Astrocyte (in vitro differentiated cells and primary cell): Measurements from ENCODE around the gene SYDE2. TPM values are rescaled to one million over a fixed set of nuclear protein-coding genes. Genes with fewer than 3 reads are reported as not detected.
A peak's percentile ranks its signal among the peaks of the same experiment; 100 is the strongest.

Source experiments
- DNase-seq: peaks from one replicate; pipeline ENCODE4 v3.0.0-alpha.2; 2010; ENCODE audit warnings: low read depth
- FAIRE-seq: peaks from 2 replicates; lab custom pipeline; 2011; peaks lifted over from hg19 to GRCh38; lab: Jason Lieb, UNC
- H2AFZ ChIP-seq: 2 replicates; pipeline ENCODE4 v1.6.0; 2012; ENCODE audit warnings: low read depth, low read length, inconsistent platforms
- H3K27ac ChIP-seq: 2 replicates; pipeline ENCODE4 v1.5.1; 2011; ENCODE audit warnings: low read depth, low read length, inconsistent platforms
- H3K27me3 ChIP-seq: 2 replicates; pipeline ENCODE4 v1.6.0; 2011; ENCODE audit warnings: low read length, inconsistent platforms; ENCODE audit not compliant: insufficient read depth
- H3K36me3 ChIP-seq: 2 replicates; pipeline ENCODE4 v1.5.1; 2011; ENCODE audit warnings: low read length, inconsistent platforms; ENCODE audit not compliant: insufficient read depth
- H3K4me1 ChIP-seq: 2 replicates; pipeline ENCODE4 v1.5.1; 2011; ENCODE audit warnings: low read length, inconsistent platforms; ENCODE audit not compliant: insufficient read depth
- H3K4me2 ChIP-seq: 2 replicates; pipeline ENCODE4 v1.6.0; 2012; ENCODE audit warnings: low read length, inconsistent platforms
- H3K4me3 ChIP-seq: 2 replicates; pipeline ENCODE4 v1.5.1; 2011; ENCODE audit warnings: low read depth, mild to moderate bottlenecking, low read length, inconsistent platforms; ENCODE audit not compliant: insufficient read depth
- H3K79me2 ChIP-seq: 2 replicates; pipeline ENCODE4 v1.6.0; 2012; ENCODE audit warnings: mild to moderate bottlenecking, low read length, inconsistent platforms; ENCODE audit not compliant: insufficient read depth
- H3K9ac ChIP-seq: 2 replicates; pipeline ENCODE4 v1.6.0; 2012; ENCODE audit warnings: mild to moderate bottlenecking, low read length, inconsistent platforms
- H3K9me3 ChIP-seq: 2 replicates; pipeline ENCODE4 v1.5.1; 2012; ENCODE audit warnings: low read depth, mild to moderate bottlenecking, low read length, inconsistent platforms; ENCODE audit not compliant: insufficient read depth
- H4K20me1 ChIP-seq: 2 replicates; pipeline ENCODE4 v1.6.0; 2012; ENCODE audit warnings: low read length, inconsistent platforms; ENCODE audit not compliant: insufficient read depth
- H3K27ac Mint-ChIP-seq: one replicate; pipeline ENCODE4 v1.8.0; 2021; ENCODE audit warnings: mild to moderate bottlenecking, mixed read lengths; ENCODE audit not compliant: unreplicated experiment
- H3K27me3 Mint-ChIP-seq: one replicate; pipeline ENCODE4 v1.8.0; 2021; ENCODE audit warnings: low read depth, mixed read lengths; ENCODE audit not compliant: unreplicated experiment
- H3K36me3 Mint-ChIP-seq: one replicate; pipeline ENCODE4 v1.8.0; 2021; ENCODE audit warnings: low read depth, mixed read lengths; ENCODE audit not compliant: unreplicated experiment
- H3K4me1 Mint-ChIP-seq: one replicate; pipeline ENCODE4 v1.8.0; 2021; ENCODE audit warnings: low read depth, mixed read lengths; ENCODE audit not compliant: unreplicated experiment
- H3K4me3 Mint-ChIP-seq: one replicate; pipeline ENCODE4 v1.8.0; 2021; ENCODE audit warnings: mild to moderate bottlenecking, moderate library complexity, mixed read lengths; ENCODE audit not compliant: unreplicated experiment
- H3K9me3 Mint-ChIP-seq: one replicate; pipeline ENCODE4 v1.8.0; 2021; ENCODE audit warnings: mild to moderate bottlenecking, mixed read lengths; ENCODE audit not compliant: unreplicated experiment
- CTCF ChIP-seq: IDR thresholded peaks from 2 replicates; pipeline ENCODE4 v1.5.1; 2011; ENCODE audit warnings: low read depth, mild to moderate bottlenecking, inconsistent platforms, low read length, moderate library complexity; ENCODE audit not compliant: insufficient read depth
- EZH2 ChIP-seq: IDR thresholded peaks from 2 replicates; pipeline ENCODE4 v1.6.1; 2012; ENCODE audit warnings: mild to moderate bottlenecking, low read length, inconsistent platforms; ENCODE audit not compliant: insufficient read depth
- total RNA-seq: library from RNA; stranded (reverse); gene quantifications from 2 replicates; pipeline ENCODE4 v1.2.1, GENCODE V29; 2021

Gene SYDE2
- total RNA-seq, 1 donor from 2014 or later = 9.9 TPM

- no peaks in the 10 kb centered on the region for H3K36me3 ChIP-seq
- H3K9me3 ChIP-seq = no peaks in the 10 kb centered on the region
- H3K9ac ChIP-seq = no peak overlapping the region
- H3K79me2 ChIP-seq = peaks cover 6% of the 10 kb centered on the region
- no peaks in the 10 kb centered on the region for H3K27me3 ChIP-seq
- FAIRE-seq (no peak), DNase-seq (no peak)
- no peak overlapping the region for H3K4me3 Mint-ChIP-seq
- H3K27me3 Mint-ChIP-seq = peaks cover 5% of the 10 kb centered on the region
- peaks cover 8% of the 10 kb centered on the region for H4K20me1 ChIP-seq
- peaks cover 5% of the 10 kb centered on the region for H3K4me1 Mint-ChIP-seq
- peaks cover 8% of the 10 kb centered on the region for H3K4me1 ChIP-seq
- H3K27ac ChIP-seq = no peak overlapping the region
- H3K9me3 Mint-ChIP-seq = no peaks in the 10 kb centered on the region
- no peak overlapping the region for H3K4me3 ChIP-seq
- H3K36me3 Mint-ChIP-seq = no peaks in the 10 kb centered on the region
- no peak overlapping the region for H3K4me2 ChIP-seq
- peak overlapping the region; percentile 12 for H3K27ac Mint-ChIP-seq
- TF ChIP-seq CTCF (no peak), EZH2 (no peak)
- no peak overlapping the region for H2AFZ ChIP-seq
These were observed 2.0 kb upstream of the SYDE2 start for GRCh38 chr1:85202864-85203255.

GRCh38 chr1:85202092-85202863, 1.5 kb upstream of the SYDE2 start:
- peak overlapping the region; percentile 80 for H3K4me3 ChIP-seq
- FAIRE-seq = no peak
- peaks cover 8% of the 10 kb centered on the region for H4K20me1 ChIP-seq
- no peaks in the 10 kb centered on the region for H3K36me3 Mint-ChIP-seq
- H3K27me3 Mint-ChIP-seq = peaks cover 4% of the 10 kb centered on the region
- peak overlapping the region; percentile 23 for H3K27ac ChIP-seq
- H3K4me1 ChIP-seq = peaks cover 8% of the 10 kb centered on the region
- H3K4me3 Mint-ChIP-seq = peak overlapping the region; percentile 97
- H3K9ac ChIP-seq = peak overlapping the region; percentile 88
- H3K36me3 ChIP-seq = no peaks in the 10 kb centered on the region
- H3K4me2 ChIP-seq = peak overlapping the region; percentile 95
- no peaks in the 10 kb centered on the region for H3K9me3 Mint-ChIP-seq
- H3K9me3 ChIP-seq = no peaks in the 10 kb centered on the region
- no peak for DNase-seq
- peak overlapping the region; percentile 96 for H3K27ac Mint-ChIP-seq
- TF ChIP-seq CTCF (no peak), EZH2 (no peak)
- H2AFZ ChIP-seq = peak overlapping the region; percentile 94
- peaks cover 5% of the 10 kb centered on the region for H3K4me1 Mint-ChIP-seq
- no peaks in the 10 kb centered on the region for H3K27me3 ChIP-seq
- H3K79me2 ChIP-seq = peaks cover 6% of the 10 kb centered on the region
